ENCODE measurements around the gene PMIS2.

Gene PMIS2

GRCh38 chr19:35585848-35586247 is at the start of gene PMIS2:
Gene PMIS2 (plus strand): TSS chr19:35586173. CDS start chr19:35586260, 87 bp downstream.
- DNase-seq (ENCODE audit: low read depth, low spot score) = peak; percentile 38

- DNase-seq (ENCODE audit: low read depth, low spot score) = no peak
Measured at GRCh38 chr19:35539314-35539713, 46.7 kb upstream of the PMIS2 start.

GRCh38 chr19:35539850-35540249 is 46.1 kb upstream of the PMIS2 start:
- DNase-seq (ENCODE audit: low read depth, low spot score) = no peak

DNA sequence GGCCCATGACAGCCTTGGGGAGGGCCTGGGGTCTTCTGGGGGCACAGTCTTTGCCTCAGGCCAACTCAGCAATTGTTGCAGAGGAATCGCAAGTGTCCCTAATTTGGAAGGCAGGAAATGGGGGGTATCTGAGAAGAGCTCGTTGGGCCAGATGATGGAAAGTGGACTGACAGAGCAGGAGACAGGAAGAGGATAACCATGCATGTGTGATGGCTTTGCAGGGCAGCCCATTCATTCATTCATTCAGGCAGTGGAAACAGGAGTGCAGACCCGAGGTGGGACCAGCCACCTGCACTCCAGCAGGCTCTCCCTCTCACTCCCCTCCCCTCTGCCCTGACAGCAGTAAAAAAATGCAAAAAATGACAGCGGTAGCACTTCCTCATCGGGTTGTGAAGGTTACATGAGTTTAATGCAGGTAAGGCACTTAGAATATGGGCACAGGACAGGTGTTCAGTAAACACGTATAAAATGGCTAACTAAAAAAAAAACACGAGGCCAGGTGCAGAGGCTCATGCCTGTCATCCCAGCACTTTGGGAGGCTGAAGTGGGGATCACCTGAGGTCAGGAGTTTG is 45.5 kb upstream of the PMIS2 start:
- DNase-seq (ENCODE audit: low read depth, low spot score) = no peak

- DNase-seq (ENCODE audit: low read depth, low spot score) = no peak
Measured at GRCh38 chr19:35542209-35542608, 43.8 kb upstream of the PMIS2 start.

GRCh38 chr19:35543280-35544109 is 42.5 kb upstream of the PMIS2 start:
- DNase-seq (ENCODE audit: low read depth, low spot score) = no peak

- no peak for DNase-seq (ENCODE audit: low read depth, low spot score)
Measured at GRCh38 chr19:35544110-35544802, 41.7 kb upstream of the PMIS2 start.

DNA sequence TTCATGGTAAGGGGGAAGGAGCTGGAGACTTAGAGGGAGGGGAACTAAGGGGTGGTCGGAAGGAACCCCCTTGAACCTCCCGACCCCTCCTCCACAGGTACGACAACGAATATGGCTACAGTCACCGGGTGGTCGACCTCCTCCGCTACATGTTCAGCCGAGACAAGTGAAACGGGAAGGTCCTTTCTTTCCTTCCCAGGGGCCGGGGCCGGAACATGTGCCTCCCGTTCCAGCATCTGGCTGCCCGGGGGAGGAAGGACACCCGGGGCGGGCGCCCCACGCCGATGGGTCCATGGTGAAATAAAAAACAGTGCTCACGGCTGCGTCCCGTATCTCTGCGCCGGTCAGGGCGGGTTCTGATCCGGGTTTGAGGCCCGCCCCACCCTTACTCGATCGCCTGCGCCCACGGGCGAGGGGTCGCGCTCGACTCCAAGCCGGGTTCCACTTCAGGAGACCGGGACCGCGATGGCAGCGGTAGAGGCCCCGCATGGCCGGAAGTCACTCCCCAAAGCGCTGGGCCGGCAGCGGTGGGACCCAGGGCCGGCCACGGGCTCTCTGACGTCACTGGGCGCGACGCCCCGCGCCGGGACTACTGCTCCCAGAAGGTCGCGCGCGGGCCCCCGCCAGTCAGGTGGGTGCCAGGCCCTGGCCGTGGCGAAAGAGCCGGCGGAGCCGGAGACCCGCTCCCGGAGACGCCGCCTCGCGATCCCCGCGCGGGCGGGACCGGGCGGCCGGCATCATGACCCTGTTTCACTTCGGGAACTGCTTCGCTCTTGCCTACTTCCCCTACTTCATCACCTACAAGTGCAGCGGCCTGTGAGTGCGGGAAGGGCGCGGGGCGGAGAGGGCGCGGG is 40.7 kb upstream of the PMIS2 start, which contains the start of gene TMEM147:
Gene TMEM147, plus strand, starts transcription at position 626 of the 854 bp plus-strand sequence. Its CDS starts 114 bp downstream, at position 740.
- DNase-seq (ENCODE audit: low read depth, low spot score) = no peak

DNA sequence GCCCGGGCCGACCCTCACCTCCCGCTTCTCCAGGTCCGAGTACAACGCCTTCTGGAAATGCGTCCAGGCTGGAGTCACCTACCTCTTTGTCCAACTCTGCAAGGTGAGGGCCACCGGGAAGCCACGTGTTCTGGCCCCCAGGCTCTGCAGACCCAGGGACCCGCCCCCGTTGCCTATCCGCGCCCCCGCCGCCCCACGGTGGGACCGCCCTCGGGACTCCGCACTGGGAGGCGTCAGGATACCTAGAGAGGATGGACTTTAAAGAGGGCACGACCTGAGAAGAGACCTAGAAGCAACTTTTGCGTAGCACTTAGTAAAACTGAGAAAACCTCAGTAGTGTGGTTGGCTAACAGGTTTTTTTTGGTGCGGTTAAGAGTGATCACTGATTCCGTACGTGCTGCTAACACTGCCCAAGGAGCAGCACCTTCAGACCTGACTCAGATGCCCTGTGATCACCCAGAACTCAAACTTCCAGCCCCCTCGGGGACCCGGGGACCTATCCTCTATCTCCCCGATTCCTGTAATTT is 40.1 kb upstream of the PMIS2 start:
- DNase-seq (ENCODE audit: low read depth, low spot score) = no peak

- no peak for DNase-seq (ENCODE audit: low read depth, low spot score)
Measured at GRCh38 chr19:35546532-35546931, 39.4 kb upstream of the PMIS2 start.

GRCh38 chr19:35549174-35549788 is 36.7 kb upstream of the PMIS2 start:
- DNase-seq (ENCODE audit: low read depth, low spot score) = no peak

DNA sequence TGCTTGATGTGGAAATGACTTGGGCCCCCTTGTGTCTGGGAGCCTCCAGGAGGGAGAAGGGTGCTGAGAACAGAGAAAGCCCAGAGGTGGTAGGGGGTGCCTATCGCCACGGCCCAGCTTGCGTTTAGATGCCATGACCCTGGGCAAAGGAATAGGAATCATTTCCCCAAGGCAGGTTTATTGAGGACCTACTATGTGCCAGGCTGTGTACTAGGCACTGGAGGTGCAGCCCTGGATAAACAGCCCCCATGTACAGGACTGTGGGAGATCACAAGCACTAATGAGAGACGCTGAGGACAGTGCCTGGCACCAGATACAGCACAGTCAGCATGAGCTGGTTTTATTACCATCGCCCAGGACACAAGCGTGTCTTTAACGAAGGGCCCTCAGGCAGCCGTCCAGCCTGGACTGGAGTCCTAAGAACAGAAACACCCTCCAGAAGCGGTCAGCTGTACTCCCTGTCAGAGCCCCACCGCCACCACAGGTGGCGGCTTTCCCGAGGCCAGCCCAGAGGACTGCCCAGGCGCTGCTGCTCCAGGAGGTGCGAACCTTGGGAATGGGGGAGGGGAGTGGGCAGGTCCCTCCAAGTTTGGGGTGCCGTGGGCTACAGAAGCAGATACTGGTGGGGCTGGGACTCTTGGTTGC is 36.0 kb upstream of the PMIS2 start:
- DNase-seq (ENCODE audit: low read depth, low spot score) = no peak

DNA sequence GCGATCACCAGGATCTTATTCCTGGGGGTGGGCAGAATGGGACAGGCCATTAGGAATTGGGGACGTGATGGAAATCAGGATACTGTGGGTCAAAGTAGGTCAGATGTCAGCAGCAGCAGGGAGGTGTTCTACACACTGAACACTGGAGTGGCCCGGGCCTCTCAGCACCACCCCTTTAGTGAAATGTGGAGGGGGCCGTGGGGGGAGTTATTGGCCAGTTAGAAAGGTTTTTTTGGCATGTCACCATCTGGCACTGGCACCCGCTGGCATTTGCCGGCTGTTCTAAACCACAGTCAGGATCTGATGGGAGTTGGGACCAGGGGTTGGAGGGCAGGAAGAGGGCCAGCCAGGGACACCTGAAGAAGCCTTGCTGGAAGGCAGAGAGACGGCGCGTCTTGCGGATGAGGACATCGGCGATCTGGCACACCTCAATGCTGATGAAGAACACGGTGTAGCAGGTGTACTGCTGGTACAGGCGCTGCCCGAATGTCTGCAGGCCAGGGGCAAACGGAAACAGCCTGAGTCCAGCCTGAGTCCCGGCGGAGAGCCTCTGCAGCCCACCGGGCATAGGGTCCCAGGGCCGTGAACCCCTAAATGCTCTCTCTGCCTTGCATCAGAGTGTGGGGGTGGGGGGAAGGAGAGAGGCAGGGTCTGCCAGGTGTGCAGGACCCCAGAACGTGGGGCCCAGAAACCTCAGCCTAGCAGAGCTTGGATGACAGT is 34.7 kb upstream of the PMIS2 start:
- no peak for DNase-seq (ENCODE audit: low read depth, low spot score)

GRCh38 chr19:35552534-35553384 is 33.2 kb upstream of the PMIS2 start:
- DNase-seq (ENCODE audit: low read depth, low spot score) = no peak

GRCh38 chr19:35553385-35554000 is 32.5 kb upstream of the PMIS2 start:
- DNase-seq (ENCODE audit: low read depth, low spot score) = no peak

DNA sequence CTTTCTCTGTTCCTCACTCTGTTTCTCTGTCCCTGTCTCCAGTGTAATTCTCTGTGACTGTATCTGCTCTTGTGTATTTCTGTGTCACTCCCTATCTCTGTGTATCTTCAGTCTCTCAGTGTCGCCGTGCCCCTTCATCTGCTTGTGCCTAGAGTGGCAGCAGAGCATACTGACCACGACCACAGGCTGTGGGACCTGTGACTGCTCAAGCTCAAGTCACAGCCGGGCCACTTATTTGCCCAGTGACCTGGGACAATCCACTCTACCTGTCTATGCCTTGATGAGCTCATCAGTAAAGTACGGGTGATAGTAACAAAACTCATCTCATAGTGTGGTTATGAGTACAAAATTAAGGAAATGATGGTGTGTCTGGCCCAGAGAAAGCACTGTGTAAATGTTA is 31.9 kb upstream of the PMIS2 start:
- no peak for DNase-seq (ENCODE audit: low read depth, low spot score)

GRCh38 chr19:35555301-35556005 is 30.5 kb upstream of the PMIS2 start:
- DNase-seq (ENCODE audit: low read depth, low spot score) = peak; percentile 45

All from iPS DF 19.7 (cell line).